HG03095 (cell line): Measurements from ENCODE around the gene SUN5.

Experiments used
- ATAC-seq: cut with Tn5 transposase; IDR thresholded peaks from one replicate; pipeline ENCODE4 v1.9.1; 2021; ENCODE audit warnings: moderate library complexity; ENCODE audit not compliant: unreplicated experiment

The SUN5 gene

DNA sequence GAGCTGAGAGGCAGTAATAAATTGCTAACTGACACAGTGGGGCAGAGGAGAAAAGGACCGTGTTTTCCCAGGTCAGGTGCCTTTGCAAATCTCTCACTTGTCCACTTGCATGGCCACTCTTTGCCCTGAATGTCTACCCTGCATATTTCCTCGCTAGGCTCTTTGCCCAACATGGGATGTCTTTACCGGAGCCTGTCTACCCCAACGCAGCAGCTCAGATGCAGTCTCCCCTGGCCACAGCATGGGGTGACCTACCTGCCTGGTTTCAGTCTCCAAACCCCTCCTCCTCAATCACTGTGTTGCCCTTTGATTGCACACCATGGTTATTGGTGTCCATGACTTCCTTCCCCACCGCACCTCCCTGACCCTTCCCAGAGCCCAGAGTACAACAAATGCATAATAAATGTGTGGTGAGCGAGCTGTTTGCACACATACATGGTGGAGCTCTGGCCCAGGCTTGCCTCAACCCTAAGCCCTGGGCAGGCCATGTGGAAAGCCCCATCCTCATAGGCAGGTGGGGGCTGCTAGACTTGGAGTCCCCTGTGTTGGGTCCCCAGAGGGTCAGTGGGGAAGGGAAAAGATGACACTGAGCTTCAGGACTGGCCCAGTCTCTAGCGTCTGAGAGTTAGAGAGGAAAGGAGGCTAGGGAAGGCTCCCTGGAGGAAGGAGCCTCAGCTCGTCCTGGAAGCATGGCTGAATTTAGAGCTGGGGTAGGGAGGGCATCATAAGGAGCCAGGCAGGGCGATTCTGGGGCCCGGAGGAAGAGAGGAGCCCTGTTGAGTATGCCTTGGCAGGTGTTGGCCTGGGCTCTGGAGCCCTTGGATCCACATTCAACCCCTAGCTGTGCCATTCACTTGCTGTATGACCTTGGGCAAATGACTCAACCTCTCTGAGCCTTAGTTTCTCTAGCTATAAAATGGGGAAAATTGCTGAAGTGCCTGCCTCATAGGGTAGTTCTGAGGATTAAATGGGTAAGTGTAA is 22.8 kb upstream of the SUN5 start:
- ATAC-seq = no peak

GRCh38 chr20:33026072-33026778 is 22.0 kb upstream of the SUN5 start:
- ATAC-seq = no peak

DNA sequence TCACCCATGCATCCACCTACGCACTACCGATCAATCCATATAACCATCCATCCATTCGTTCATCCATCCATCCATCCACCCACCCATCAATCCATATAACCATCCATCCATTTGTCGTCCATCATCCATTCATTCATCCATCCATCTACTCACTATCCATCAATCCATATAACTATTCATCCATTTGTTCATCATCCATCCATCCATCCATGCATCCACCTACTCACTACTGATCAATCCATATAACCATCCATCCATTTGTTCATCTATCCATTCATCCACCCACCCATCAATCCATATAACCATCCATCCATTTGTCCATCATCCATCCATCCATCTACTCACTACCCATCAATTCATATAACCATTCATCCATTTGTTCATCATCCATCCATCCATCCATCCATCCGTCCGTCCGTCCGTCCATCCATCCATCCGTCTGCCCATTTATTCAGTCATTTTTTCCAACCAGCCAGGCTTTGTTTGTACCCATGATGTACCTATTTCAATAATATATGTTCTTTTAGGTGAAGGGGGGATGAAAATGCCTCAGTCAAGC is 21.2 kb upstream of the SUN5 start:
- no peak for ATAC-seq

DNA sequence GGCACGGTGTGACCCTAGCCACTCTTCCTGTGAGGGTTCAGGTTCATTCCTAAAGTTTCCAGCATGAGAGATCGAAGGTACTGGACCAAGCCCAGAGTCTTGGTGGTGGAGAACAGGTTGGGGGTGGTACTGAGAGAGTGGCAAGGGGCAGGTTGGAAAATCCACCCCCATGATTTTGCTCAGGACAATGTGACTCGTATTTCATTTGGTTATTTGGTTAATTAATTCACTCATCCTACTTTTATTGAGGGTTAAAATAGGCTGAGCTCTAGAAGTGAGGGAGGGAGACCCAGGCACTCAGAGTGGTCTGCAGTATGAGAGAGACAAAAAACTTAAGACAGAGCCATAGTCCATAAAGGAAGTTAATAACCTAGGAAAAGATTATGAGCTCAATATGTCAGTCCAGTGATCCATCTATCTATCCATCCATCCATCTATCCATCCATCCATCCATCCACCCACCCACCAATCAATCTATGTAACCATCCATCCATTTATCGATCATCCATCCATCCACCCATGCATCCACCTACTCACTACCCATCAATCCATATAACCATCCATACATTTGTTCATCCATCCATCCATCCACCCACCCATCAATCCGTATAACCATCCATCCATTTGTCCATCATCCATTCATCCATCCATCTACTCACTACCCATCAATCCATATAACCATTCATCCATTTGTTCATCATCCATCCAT is 20.5 kb upstream of the SUN5 start:
- no peak for ATAC-seq

GRCh38 chr20:33024243-33024560 is 20.0 kb upstream of the SUN5 start:
- no peak for ATAC-seq

DNA sequence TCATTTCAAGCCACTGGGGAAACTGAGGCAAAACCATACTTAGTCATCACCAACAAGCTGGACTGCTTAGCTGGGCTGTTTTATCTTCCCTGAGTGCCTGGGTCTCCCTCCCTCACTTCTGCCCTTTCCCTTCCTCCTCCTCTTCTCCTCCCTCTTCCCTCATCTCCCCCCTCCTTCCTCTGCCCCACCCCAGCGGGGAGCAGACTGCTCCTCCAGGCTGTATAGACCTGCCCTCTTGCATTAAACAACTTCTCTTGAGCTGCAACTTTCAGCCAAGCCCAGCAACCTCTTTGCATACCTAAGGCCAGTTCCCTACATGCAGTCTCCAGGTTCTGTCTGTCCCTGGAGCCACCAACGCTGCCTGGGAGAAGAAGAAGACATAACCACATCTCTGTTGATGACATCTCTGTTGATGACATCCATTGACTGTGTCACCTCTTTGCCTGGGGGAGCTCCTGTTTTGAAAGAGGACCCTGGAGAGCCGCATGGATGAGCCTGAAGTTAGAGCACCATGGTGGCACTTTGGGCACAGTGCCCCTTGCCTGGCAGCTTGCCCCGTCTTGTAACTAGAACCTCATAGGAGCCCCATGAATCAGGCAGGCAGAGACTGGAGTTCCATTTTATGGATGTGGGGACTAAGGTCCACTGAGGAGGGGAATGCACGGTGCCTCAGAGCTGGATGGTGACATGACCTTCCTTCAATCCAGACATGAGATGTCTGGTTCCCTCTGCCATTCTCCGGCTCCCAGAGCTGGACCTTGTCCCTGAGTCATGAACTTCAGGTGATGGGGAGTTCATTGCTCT is 19.4 kb upstream of the SUN5 start:
- no peak for ATAC-seq

- ATAC-seq = no peak
These were observed 18.6 kb upstream of the SUN5 start for GRCh38 chr20:33022694-33023438.

- ATAC-seq = no peak
These were observed 18.1 kb upstream of the SUN5 start for GRCh38 chr20:33022289-33022688.

DNA sequence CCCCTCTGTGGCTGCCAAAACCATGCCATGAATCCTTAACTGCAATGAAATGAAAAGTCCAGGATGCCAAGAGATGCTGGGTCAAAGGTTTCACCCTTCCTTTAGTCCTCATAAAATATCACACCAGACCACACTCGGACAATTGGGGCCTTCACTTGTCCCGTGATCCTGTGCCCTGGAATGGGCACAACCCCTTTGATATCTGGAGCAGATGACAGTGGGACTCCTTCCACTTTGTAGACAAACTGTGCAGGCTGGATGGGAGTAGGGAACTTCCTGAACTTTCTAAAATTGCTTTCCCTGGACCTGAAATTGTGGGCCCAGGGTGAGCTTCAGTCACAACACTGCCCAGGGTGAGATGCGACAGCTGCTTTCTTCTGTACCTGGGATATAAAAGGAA is 17.6 kb upstream of the SUN5 start:
- ATAC-seq = no peak

- ATAC-seq = no peak
These were observed 16.3 kb upstream of the SUN5 start for GRCh38 chr20:33020278-33021161.

DNA sequence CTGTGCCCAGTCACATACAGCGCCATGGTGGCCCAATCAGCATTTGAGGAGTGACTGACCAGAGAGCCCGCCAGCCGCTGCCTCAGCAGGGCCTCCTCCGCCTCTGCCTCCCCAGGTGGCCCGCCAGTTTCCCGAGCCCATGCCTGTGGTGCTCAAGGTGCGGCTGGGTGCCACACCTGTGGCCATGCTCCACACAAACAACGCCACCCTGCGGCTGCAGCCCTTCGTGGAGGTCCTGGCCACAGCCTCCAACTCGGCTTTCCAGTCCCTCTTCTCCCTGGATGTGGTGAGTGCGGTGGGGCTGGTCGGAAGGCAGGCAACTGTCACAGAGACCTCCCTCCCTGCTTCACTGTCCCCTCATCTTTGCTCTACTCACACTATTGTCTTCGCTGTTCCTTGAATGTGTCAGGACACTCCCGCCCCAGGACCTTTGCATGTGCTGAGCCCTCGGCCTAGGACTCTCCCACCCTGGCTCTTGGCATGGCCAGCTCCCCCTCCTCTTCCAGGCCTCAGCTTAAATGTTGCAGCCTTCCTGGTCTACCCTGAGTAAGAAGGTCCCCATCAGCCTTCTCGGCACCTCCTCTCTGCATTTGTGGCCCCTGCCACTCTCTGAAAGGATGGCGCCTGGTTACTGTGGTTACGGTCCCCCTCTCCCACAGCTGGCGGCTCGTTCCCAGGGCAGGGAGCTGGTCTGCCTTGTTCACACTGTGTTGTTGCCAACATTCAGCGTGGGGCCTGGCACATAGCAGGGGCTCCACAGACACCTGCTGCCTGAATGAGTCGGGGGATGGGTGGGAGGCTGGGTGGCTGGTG is 15.4 kb upstream of the SUN5 start:
- ATAC-seq = no peak

GRCh38 chr20:33018169-33018931 is 14.1 kb upstream of the SUN5 start:
- no peak for ATAC-seq

DNA sequence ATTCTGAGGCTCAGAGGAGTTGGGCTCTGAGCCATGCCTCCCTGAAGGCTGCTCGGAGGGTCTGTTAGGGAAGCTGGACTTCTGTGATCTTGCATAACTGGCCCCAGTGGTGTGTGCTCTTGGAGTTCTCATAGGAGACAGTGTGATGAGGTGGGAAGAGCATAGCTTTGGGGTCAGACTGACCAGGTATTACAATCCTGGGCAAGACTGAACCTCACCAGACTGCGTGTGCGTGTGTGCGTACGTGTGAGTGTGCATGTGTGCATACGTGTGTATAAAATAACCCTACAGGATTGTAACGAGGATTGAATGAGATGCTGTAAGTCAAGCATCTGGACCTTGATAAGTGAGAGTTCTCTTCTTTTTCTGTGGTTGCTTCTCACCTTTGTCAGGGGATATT is 13.3 kb upstream of the SUN5 start:
- ATAC-seq = no peak

GRCh38 chr20:33016581-33017109 is 12.4 kb upstream of the SUN5 start:
- no peak for ATAC-seq

DNA sequence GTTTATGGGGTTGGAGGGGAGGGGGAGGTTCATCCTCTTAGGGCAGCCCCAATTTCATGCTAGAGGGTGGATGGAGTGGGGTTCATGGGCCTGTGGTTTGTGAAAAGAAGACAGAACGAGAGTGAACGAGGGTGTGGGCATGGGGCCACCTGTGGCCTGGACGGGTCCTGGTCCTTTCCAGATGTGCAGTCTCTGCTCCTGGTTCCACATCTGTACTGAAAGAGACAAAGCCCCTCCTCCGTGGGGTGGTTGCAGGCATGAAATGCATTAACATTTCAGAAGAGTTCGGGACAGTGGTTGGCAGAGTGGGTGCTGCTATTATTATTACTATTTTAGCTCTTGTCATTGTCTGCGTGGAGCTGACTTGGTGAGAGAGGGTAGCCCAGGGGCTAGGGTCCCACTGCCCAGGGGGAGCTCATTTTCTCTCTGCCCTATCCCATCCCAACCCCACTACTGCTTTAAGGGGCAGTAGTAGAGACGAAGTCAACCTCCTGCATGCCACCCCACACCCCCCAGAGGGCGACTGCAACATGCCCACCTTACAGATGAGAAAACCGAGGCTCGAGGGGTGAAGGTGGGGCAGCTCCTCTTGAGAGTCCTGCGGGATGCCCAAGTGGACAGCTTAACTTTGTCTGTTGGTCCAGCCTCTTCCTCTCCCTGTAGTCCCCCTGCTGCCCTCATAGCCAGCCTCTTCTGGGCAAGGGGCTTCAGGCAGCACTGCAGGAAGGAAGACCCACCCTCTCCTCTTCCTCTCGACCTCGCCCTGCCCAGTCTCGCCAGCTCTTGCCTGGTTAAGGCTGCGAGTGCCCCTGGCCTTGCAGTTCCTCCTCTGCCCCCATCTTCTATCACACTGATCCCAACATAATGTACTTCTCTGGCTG is 11.7 kb upstream of the SUN5 start:
- no peak for ATAC-seq

GRCh38 chr20:33015114-33015484 is 10.9 kb upstream of the SUN5 start:
- ATAC-seq = no peak
